ENCODE data around the gene ANXA4.
"Not testable (repeated sequence)": the region's sequence is repeated elsewhere in the genome, so short reads cannot be mapped to it uniquely, and the experiment has no call there.

The ANXA4 gene

DNA sequence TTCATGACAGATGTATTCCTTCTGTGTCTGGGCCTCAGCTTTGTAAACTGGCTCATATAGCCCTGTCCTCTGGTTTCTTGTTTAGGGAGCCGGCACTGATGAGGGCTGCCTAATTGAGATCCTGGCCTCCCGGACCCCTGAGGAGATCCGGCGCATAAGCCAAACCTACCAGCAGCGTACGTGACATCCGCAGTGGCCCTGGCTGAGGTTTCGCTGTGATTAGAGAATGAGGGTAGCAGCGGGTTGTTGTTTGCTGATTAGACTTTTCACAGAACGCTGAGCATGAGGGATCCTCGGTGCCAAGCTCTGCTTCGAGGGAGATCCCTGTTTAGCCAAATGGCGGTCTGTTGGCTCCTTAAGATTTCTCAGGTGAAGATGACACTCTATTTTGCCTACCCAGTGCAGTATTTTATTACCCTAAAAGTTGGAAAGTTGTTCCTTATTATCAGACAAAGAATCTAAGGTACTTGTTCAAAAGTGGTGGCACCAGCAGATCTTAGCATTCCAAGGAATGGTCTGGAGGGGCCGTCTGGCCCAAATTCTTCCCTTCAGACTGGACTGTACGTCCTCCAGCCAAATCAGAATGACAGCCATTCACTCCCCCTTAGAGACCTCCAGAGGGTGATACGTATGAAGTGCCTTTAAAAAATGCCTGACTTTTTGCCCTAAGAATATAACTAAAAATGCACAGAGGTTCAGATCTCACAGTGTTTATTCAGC lies 66.0 kb downstream of the ANXA4 start:
- peak; percentile 69 for DNase-seq (ENCODE audit: low spot score)

DNA sequence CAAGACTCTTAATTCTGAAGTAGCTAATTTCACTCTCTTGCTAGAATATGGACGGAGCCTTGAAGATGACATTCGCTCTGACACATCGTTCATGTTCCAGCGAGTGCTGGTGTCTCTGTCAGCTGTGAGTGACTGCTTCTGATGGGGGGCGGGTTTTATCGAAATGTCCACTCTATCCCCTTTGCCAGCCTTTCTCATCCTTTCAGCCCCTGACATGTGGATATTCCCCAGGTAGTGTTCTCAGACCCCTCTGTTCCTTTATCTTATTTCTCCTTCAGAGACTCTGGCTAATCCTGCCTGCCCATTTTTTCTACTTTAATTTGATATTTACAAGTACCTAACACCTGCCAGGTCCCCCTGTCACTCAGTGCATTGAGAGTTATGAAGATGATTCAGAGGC lies 68.6 kb downstream of the ANXA4 start:
- no peak for DNase-seq (ENCODE audit: low spot score)

DNA sequence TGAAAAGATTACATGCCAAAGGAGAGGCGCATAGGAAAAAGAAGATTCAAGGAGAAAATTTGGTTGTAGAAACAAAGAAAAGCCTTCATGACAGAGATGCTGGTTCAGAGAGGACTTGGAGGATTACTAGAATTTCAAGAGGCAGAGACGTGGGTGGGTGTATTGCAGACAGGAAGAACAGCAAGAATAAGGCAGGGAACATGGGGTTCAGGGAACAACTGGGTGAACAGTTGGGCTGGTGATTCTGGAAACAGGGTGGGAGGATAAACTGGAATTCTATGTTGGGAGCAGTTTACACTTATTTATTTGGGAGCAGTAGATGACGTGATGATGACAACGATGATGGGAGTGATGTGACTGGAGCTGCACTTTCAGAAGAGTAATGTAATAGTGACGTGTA lies 69.1 kb downstream of the ANXA4 start:
- no peak for DNase-seq (ENCODE audit: low spot score)

DNA sequence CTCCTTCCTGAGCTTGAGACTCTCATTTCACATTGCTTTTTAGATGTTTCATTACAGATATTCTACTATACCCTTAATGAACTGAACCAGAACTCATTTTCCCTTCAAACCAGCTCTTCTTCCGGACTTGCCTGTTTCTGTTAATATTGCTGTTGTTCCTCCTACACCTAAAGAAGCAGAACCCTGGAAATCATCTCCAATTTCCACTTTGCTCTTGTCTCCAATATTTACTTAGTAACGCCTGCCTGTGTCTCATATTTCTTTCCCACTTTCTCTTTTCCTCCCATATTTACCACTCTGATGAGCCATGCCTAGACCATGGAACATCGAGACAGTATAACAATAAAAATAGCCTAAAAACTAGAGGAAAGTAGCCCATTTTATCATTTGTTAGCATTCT lies 69.7 kb downstream of the ANXA4 start:
- DNase-seq (ENCODE audit: low spot score): no peak

DNA sequence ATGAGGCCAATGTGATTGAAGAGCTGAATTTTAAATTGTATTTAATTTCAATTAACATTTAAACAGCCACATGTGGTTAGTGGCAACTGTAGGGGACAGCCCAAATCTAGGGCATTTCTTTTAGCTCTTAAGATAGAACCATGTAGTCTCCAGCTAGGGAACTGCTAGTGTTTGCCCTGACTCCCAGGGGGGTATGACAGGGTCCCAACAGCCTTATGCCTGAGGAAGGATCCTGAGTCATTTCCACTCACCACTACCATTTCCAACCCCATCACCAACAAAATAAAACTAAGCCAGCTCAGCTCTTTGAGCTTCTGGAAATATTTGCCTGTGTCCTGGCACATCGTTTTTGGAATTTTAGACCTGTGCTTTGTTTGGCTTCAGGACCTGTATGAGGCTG lies 73.8 kb downstream of the ANXA4 start:
- no peak for DNase-seq (ENCODE audit: low spot score)

DNA sequence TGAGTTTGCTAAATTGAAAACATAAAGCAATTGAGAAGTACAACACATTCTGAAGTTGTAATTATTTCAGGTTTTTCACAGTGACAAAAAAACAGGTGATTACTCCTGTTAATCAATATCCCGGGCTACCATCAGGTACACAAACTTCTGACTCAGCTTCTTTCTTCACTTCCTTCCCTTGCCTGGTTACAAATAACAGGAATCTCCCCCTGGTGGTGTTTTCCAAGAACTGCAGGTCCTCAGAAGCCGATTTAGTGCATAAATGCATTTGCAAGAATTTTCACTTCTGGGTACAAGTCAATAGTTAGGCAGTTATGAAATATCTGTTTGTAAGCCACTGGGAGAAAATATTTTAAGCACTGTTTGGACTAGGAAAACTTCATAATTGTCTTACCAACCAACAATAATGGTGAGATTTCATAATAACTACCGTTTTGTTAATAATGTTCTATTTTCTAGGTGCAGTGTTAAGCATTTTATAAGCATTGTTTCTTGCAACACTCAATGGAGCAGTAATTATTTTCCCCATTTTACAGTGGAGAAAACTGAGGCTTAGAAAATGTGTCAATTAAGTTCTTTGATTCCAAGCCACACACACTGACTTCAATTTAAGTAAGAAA lies 75.1 kb downstream of the ANXA4 start:
- peak; percentile 90 for DNase-seq (ENCODE audit: low spot score)

DNA sequence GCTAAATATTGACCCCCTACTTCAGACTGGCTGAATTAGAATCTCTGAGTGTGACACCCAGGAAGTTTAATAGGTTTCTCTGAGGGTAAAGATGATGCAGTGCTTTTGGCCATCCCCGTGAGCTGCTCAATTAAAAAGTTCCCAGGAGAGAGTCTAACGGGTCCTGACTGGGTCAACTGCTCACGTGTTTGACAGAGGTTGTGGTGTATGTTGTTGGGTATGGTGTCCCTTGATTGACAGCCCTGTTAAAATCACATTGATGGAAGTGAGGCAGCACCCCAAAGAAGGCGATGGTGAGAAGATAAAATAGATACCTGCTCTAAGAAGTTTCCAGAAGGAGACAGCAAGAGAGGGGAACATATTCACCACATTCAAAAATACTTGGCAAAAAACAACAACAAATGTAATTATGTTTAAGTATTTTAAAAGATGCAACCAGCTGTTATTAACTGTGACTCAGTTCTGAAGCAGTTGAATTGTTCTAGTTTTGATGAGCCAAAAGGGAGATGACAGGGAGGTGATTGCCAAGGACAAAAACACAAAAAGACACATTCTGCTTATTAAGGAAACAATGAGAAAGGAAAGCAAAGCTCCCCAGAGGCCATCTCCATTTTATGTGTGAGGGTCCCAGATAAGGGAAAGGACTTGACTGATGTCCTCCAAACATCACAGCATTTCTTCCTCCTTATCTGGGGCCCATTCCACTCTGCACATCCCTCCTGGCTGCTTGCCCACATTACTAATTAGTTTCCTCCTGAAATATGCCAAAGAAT lies 76.0 kb downstream of the ANXA4 start:
- DNase-seq (ENCODE audit: low spot score): no peak

DNA sequence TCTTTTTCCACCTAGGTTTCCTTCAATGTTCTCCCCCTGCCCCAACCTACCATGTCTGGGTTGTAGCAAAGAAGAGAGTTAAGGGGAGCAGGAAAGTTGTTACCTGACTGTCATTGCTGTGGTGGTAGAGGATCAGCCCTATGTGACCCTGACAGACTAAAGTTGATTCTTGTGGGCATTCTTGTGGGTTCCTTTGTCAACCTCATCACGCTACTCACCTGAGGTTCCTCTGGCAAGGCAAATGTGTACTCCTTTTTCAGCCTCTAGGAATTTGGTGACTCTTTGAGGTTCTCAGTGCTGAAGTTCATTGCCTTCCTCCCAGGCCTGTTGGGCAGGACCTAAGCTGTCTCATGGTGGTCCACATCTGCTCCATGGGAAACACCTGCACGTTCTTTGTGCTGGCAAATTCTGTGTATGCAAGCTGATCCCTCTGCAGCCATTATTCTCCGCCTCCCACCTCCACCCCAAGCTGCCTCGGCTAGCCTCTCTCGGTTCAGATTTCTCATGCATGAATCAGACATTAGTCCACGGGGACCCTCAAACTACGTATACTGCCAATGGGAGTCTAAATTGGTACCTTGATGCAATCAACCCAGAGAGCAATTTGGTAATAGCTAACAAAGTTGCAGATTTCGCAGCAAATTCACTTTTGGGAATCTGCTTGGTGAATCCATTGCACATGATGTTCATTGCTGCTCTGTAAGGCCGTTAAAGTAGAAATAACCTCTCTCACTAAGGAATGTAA lies 86.0 kb downstream of the ANXA4 start:
- no peak for DNase-seq (ENCODE audit: low spot score)

DNA sequence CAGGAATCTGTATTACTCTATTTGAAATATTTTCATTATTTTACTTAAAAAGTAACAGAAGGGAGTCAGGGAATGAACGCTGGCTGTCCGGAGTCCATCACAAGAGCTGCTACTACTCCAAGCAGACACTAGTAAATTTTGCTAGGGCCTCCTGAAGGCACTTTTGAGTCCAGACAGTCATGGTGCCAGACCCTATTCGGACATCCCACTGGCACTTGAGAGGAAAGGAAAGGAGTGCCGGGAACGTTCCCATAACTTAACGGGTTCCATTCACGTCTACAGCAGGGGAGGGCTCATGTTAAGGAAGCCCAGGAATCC lies 87.0 kb downstream of the ANXA4 start:
- DNase-seq (ENCODE audit: low spot score): no peak

DNA sequence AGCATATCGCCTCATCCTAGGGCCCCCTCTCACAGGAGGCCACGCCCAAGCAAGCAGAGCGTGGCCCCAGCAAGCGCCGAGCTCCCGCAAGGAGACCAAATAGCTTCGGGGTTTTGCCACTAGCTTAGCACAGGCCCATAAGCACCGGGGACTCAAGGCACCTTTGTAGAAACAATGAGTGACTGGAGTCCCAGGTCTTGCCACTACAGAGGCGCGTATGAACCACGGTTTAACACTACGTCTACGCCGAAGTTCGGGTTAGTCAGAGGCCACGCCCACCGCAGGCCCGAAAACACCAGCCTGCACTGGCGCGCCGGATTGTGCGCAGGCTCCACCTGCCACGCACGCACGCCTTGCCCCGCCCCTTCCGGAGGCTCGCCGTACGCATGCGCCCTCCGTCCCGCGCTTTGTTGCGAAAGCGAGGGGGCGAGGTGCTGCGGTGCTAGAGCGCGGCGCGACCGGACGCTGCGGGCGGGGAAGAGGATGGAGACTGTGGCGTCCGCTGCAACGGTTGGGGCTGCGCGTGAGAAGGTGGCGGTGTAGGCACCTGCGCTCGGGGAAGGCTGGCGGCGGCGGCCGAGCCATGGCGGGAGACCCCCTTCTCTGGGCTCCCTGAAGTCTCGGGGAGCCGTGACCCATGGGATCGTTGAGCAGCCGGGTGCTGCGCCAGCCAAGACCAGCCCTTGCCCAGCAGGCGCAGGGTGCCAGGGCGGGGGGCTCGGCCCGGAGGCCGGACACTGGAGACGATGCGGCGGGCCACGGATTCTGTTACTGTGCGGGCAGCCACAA lies 87.5 kb downstream of the ANXA4 start, which contains the start of gene GMCL1:
TSS of gene GMCL1 (plus strand) at position 405 of the 789 bp plus-strand sequence. CDS start at position 638, 233 bp downstream.
- DNase-seq (ENCODE audit: low spot score): peak; percentile 96

DNA sequence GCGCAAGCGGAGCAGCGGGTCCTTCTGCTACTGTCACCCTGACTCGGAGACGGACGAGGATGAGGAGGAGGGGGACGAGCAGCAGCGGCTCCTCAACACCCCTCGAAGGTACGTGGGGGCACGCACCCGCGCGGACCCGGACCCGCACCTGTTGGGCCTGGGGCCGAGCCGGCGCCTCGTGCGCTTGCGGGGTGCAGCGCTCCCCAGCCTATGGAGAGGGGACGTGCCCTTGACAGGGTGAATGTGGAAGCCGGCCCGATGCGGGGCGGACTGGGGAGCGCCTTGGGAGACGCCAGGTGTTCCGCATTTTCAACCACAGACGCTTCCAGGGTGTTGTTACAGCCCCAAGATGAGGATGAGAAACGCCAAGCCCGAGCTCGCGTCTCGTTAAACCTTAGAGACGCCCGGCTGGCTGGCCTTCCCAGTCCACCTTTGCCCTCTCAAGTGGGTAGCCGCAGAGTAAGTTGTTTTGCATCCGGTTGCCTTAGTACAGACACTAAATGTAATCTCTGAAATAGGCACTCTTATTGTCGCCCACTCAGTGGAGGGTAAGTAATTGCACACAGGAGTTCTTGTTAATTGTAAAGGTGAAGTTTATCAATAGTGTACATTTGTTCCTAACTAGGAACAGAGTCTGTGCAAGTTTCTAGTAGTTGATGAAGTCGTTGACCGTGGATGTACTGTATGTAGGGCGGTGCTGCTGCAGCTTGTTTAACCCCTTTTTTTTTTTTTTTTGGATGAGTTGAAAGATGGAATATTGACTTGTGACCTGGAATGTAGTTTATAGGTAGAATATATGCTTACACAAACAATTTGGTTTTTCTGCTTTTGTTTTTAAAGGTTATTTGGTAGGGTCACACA lies 88.3 kb downstream of the ANXA4 start:
- peak; percentile 45 for DNase-seq (ENCODE audit: low spot score)

DNA sequence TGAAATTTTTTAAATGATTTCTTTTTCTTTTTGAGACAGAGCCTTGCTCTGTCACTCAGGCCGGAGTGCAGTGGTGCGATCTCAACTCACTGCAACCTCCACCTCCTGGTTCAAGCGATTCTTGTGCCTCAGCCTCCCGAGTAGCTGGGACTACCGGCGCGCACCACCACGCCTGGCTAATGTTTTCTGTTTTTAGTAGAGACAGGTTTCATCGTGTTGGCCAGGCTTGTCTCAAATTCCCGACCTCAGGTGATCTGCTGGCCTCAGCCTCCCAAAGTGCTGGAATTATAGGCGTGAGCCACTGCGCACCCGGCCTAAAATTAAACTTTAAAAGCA lies 88.9 kb downstream of the ANXA4 start:
- DNase-seq (ENCODE audit: low spot score): not testable (repeated sequence)

DNA sequence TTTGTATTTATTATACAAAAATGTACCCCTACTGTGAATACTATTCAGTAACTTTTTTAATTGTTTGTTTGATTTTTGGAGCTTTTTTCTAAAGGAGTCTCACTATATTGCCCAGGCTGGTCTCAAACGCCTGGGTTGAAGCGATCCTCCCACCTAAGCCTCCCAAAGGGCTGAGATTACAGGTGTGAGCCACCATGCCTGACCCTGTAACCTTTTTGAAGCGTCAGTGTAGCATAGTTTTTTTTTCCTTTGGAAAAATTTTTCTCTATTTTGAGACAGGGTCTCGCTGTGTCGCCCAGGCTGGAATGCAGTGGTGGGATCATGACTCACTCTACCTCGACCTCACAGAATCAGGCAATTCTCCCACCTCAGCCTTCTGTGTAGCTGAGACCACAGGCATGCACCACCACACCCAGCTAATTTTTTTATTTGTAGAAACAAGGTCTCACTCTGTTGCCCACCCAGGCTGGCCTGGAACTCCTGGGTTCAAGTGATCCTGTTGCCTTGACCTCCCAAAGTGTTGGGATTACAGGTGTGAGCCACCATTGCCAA lies 89.5 kb downstream of the ANXA4 start:
- DNase-seq (ENCODE audit: low spot score): no peak

DNA sequence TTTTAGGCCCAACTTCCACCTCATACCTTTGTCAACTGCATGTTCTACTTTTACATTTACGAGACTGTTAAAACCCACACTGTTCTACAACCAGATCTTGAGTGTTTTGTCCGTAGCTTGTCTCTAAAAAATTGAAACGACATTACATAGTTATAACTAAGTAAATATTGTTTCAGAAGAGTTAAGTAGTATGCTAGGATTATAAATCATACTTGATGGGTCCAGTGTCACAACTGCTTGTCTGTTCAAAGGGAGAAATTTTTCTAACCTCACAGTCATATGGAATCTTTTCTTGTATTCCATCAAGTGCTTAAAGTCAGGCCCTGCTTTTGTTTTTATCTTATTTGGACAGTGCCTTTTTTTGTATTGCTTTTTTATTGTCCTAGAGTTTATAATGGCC lies 91.8 kb downstream of the ANXA4 start:
- DNase-seq (ENCODE audit: low spot score): no peak

DNA sequence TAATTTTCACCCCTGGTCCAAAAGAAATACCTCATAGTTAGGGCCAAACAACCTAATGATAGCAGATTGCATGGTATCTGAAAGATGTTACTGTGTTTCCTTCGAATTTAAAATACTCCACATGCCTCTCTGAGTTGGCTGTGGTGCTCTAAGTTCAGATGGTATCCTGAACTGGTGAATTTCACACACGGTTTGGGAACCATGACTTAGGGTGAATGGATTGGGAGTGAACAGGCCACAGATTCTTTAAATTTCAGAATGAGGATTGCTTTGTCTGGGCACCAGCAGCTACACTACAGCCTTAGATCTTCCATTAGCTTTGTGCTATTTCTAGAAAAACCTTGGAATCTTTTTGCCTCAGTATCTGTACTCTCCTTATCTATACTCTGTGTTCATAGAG lies 93.7 kb downstream of the ANXA4 start:
- DNase-seq (ENCODE audit: low spot score): no peak

DNA sequence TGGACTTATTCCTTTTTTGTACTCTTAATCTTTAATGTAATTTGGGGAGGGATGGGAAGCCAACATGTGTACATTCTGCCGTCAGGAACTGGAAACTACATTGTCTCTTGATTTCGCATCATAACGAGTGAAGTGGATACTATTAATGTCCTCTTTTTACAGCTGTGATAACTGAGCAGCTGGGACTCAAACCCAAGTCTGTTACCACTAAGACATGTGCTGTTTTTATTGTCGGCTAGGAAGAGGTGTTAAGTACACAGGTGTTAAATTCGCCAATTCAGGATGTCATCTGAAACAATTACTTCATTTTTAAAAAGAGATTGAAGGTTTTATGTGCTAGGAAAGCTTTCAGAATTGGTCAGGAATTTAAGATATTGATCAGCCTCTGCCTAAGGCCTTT lies 94.4 kb downstream of the ANXA4 start:
- no peak for DNase-seq (ENCODE audit: low spot score)

DNA sequence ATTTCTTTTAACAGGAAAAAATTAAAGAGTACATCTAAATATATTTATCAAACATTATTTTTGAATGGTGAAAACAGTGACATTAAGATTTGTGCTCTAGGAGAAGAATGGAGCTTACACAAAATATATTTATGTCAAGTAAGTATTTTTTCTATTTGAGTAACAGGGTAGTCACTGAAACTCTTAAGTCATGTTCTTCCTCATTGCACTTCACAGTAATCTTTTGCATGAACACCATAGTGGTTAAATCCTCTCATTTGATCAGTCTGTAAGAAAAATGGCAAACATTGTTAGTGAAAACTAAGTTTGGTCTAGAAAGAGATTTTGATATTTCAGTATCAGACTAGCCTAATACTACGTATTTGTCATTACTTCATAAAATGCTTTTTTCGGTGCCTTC lies 95.6 kb downstream of the ANXA4 start:
- DNase-seq (ENCODE audit: low spot score): no peak

DNA sequence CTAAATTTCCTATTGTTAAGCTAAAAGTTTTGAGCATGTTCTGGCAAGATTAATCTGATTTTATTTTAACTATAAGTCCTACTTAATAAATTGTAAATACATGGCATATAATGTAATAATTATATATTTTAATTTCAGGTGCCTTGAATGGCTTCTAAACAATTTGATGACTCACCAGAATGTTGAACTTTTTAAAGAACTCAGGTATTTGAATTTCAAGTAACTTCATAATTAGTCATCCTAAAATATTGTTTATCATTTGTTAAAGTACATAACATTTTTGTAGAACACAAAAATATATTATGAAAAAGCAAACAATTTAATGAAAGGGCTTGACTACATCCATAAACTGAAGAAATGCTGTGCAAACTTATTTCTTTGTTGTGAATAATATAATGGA lies 102.1 kb downstream of the ANXA4 start:
- no peak for DNase-seq (ENCODE audit: low spot score)

DNA sequence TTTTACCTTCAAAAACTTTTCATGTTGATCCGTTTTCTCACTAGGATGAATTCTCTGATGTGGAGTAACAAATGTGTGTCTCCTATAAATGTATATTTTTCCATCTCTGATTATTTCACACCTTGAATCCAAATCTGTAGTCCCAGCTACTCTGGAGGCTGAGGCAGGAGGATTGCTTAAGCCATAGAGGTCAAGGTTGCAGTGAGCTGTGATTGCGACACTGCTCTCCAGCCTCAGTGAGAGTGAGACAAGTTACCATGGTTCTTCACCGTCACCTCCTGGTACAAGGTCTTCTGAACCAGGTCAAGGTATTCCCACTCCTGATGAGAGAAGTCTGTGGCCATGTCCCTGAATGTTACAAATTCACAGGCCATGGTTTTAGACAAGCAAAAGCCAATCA lies 102.6 kb downstream of the ANXA4 start:
- DNase-seq (ENCODE audit: low spot score): no peak

DNA sequence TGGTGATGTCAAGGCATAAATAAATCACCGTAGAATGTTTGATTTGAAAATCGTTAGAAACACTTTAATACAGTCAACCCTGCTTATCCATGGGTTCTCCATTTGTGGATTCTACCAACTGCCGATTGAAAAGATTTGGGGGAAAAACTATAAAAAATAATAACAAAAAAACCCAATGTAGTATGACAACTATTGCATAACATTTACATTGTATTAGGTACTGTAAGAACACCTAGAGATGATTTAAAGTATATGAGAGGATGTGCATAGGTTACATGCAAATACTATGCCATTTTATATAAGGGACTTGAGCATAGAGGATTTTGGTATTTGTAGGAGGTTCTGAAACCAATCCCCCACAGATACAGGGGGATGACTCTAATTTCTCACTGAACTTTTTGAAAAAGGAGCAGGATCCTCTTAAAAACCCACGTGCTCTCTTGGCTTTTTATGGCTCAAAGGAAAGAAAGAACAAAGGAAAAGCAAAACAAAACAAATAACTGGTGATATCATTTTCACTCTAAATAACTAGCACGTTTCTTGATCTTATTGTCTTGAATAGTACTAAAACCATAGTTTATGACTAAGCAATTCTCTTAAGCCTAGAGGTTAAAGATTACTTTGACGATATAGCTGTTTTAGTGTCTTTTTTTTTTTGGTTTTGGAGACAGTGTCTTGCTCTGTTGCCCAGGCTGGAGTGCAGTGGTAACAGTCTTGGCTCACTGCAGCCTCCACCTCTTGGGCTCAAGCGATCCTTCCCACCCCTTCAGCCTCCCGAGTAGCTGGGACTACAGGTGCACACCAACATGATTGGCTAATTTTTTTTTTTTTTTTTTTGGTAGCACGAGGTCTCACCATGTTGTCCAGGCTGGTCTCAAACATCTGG lies 104.5 kb downstream of the ANXA4 start:
- DNase-seq (ENCODE audit: low spot score): no peak
